ENCODE data around the gene TMEM72.

GRCh38 chr10:44873160-44873559 is 38.0 kb upstream of the TMEM72 start:
- TF ChIP-seq CTCF (IDR thresholded peaks at IDR 0.05) (no peak), POLR2A (IDR thresholded peaks at IDR 0.05) (no peak)

All from thyroid gland (tissue), 4 donors.